Tibial nerve (tissue), 3 donors: ENCODE data around the gene SYDE1.

Experiments used
- CTCF ChIP-seq, 5 experiments: fragments of 200-600 bp in 3 of 5; fragments of 450-650 bp in 2 of 5; sonication (generic) in 3 of 5; IDR thresholded peaks; one replicate each; pipeline ENCODE4 v1.5.1; 2016 to 2019; ENCODE audit warnings: antibody characterized with exemption in 5 of 5, mild to moderate bottlenecking in 3 of 5, moderate library complexity in 2 of 5
- POLR2A ChIP-seq, 2 donors: fragments of 450-650 bp; IDR thresholded peaks; one replicate each; pipeline ENCODE4 v1.6.1; 2017; ENCODE audit warnings: antibody characterized with exemption in 2 of 2, mild to moderate bottlenecking in 2 of 2, moderate library complexity in 2 of 2

DNA sequence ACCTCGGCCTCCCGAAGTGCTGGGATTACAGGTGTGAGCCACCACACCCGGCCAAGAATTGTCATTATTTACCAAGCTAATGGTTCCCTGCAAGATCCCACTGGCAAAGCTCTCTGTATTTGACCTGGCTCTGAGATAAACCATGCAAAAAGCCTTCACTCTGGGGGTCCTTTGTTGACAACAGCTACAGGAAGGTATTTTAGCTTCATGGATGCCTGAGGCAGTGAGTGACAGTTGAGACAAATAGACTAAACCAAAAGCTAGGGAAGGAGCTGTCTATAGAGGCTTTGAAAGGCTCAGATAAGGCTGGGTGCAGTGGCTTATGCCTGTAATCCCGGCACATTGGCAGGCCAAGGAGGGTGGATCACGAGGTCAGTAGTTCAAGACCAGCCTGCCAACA, 48.1 kb downstream of the SYDE1 start:
- no peak for TF ChIP-seq CTCF (IDR thresholded peaks at IDR 0.05)
- no peak for TF ChIP-seq POLR2A (IDR thresholded peaks at IDR 0.05)
